ENCODE measurements around the gene EXOC5. TPM values are rescaled to one million over a fixed set of nuclear protein-coding genes. Genes with fewer than 3 reads are reported as not detected.
"Not testable (repeated sequence)": the region's sequence is repeated elsewhere in the genome, so short reads cannot be mapped to it uniquely, and the experiment has no call there.

The EXOC5 gene
- total RNA-seq, 4 donors from 2014 or later = 43.5 to 58.6 (median 47.4) TPM

DNA sequence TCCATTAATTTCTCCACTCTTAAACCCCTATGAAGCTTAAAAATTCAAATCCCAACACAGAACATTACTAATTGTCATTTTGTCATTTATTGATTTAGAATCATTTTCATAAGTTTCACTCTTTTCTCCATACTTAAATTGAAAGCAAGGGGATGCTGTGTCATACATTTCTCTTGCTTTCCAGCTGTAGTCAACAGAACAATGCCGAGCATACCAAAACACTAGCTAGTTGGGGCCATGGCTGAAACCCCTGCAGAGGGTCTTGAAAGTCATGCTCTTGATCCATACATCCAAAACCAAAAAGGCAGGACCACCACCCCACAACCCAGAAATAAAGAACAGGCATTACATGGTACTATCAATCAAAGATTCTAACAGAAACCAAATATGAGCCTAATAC, 9.0 kb downstream of the EXOC5 start:
- Histone ChIP-seq H3K27me3 (no peaks in the 10 kb centered on the region), H3K36me3 (peaks cover 0 to 19% (median 0%) of the 10 kb centered on the region in 3 donors), H3K4me1 (peaks cover 0 to 26% (median 0%) of the 10 kb centered on the region in 4 donors), H3K4me3 (no peak overlapping the region), H3K27ac (no peak overlapping the region), H3K9me3 (no peaks in the 10 kb centered on the region)
- DNase-seq (ENCODE audit: low spot score in 2 of 2) = no peak
- WGBS, 2 donors = 72 to 75% methylated on average over 1 of the region's 1 CpG
- TF ChIP-seq POLR2A (IDR thresholded peaks at IDR 0.05) = no peak
- TF ChIP-seq EP300 (IDR thresholded peaks at IDR 0.05) = no peak
- TF ChIP-seq CTCF (IDR thresholded peaks at IDR 0.05) = no peak

- WGBS, 2 donors = 82 to 91% methylated on average over 2 of the region's 2 CpGs
- Histone ChIP-seq H3K36me3 (peaks cover 0 to 21% (median 0%) of the 10 kb centered on the region in 3 donors), H3K4me1 (peaks cover 0 to 26% (median 0%) of the 10 kb centered on the region in 4 donors)
- not testable (repeated sequence) for H3K27me3 ChIP-seq; H3K4me3 ChIP-seq; DNase-seq (ENCODE audit: low spot score in 2 of 2); H3K27ac ChIP-seq; H3K9me3 ChIP-seq
Measured at GRCh38 chr14:57258221-57258620, 10.5 kb downstream of the EXOC5 start.

GRCh38 chr14:57254884-57255283, 13.8 kb downstream of the EXOC5 start:
- DNase-seq (ENCODE audit: low spot score in 2 of 2) = no peak
- H3K4me3 ChIP-seq = no peak overlapping the region
- TF ChIP-seq EP300 (IDR thresholded peaks at IDR 0.05) = no peak
- no peak for TF ChIP-seq POLR2A (IDR thresholded peaks at IDR 0.05)
- TF ChIP-seq CTCF (IDR thresholded peaks at IDR 0.05) = no peak
- H3K36me3 ChIP-seq = peaks cover 0 to 21% (median 0%) of the 10 kb centered on the region in 3 donors
- no peaks in the 10 kb centered on the region for H3K9me3 ChIP-seq
- no peaks in the 10 kb centered on the region for H3K27me3 ChIP-seq
- H3K27ac ChIP-seq = no peak overlapping the region
- H3K4me1 ChIP-seq = peaks cover 0 to 29% (median 3%) of the 10 kb centered on the region in 4 donors

GRCh38 chr14:57246933-57247657, 21.6 kb downstream of the EXOC5 start:
- 36 to 40% methylated on average over 2 of the region's 2 CpGs for WGBS, 2 donors
- Histone ChIP-seq H3K4me3 (no peak overlapping the region), H3K4me1 (peaks cover 0 to 20% (median 3%) of the 10 kb centered on the region in 4 donors), H3K27ac (no peak overlapping the region), H3K27me3 (no peaks in the 10 kb centered on the region), H3K9me3 (no peaks in the 10 kb centered on the region), H3K36me3 (peaks cover 0 to 15% (median 0%) of the 10 kb centered on the region in 3 donors)
- TF ChIP-seq EP300 (IDR thresholded peaks at IDR 0.05) = no peak
- no peak for TF ChIP-seq POLR2A (IDR thresholded peaks at IDR 0.05)
- TF ChIP-seq CTCF (IDR thresholded peaks at IDR 0.05) = no peak
- no peak for DNase-seq (ENCODE audit: low spot score in 2 of 2)

- 85 to 94% methylated on average over 2 of the region's 2 CpGs for WGBS, 2 donors
Measured at GRCh38 chr14:57245941-57246340, 22.8 kb downstream of the EXOC5 start.

GRCh38 chr14:57244106-57244505, 24.6 kb downstream of the EXOC5 start:
- H3K4me3 ChIP-seq = no peak overlapping the region
- no peaks in the 10 kb centered on the region for H3K9me3 ChIP-seq
- TF ChIP-seq CTCF (IDR thresholded peaks at IDR 0.05) (no peak), EP300 (IDR thresholded peaks at IDR 0.05) (no peak), POLR2A (IDR thresholded peaks at IDR 0.05) (no peak)
- H3K4me1 ChIP-seq = peaks cover 0 to 8% (median 0%) of the 10 kb centered on the region in 4 donors
- no peaks in the 10 kb centered on the region for H3K27me3 ChIP-seq
- no peak for DNase-seq (ENCODE audit: low spot score in 2 of 2)
- peaks cover 0 to 26% (median 0%) of the 10 kb centered on the region in 3 donors for H3K36me3 ChIP-seq
- WGBS, 2 donors = 60 to 61% methylated on average over 2 of the region's 2 CpGs
- H3K27ac ChIP-seq = no peak overlapping the region

More at GRCh38 chr14:57245941-57246340, 22.8 kb downstream of the EXOC5 start:
- H3K36me3 ChIP-seq = peaks cover 0 to 25% (median 0%) of the 10 kb centered on the region in 3 donors
- no peaks in the 10 kb centered on the region for H3K9me3 ChIP-seq
- no peak overlapping the region for H3K27ac ChIP-seq
- no peaks in the 10 kb centered on the region for H3K27me3 ChIP-seq
- no peak for DNase-seq (ENCODE audit: low spot score in 2 of 2)
- H3K4me3 ChIP-seq = no peak overlapping the region
- H3K4me1 ChIP-seq = peaks cover 0 to 9% (median 2%) of the 10 kb centered on the region in 4 donors
- no peak for TF ChIP-seq POLR2A (IDR thresholded peaks at IDR 0.05)

All from tibial nerve (tissue), 4 donors.